ENCODE measurements around the gene DDIT4L.
"Not testable (repeated sequence)": the region's sequence is repeated elsewhere in the genome, so short reads cannot be mapped to it uniquely, and the experiment has no call there.

Gene DDIT4L

DNA sequence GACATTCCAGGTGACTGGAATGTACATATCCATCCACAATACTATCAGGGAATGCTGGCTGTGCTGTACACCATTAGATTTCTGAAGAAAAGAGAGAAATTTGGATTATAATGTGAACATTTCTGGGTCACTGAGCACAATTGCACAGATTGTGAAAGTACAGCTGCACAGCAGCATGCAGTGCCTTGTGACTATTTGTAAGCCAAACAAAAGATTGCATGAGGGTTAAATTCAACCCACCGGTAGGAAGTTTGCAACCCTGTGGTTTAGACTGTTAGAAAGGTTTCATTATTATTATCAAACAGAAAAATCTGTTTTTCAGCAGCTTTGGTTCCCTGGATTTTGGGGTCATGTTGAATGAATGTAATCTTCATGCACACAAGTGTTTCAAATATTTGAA lies 24.5 kb downstream of the DDIT4L start:
- no peak for DNase-seq

GRCh38 chr4:100164808-100165760 lies 25.2 kb downstream of the DDIT4L start:
- no peak for DNase-seq

DNA sequence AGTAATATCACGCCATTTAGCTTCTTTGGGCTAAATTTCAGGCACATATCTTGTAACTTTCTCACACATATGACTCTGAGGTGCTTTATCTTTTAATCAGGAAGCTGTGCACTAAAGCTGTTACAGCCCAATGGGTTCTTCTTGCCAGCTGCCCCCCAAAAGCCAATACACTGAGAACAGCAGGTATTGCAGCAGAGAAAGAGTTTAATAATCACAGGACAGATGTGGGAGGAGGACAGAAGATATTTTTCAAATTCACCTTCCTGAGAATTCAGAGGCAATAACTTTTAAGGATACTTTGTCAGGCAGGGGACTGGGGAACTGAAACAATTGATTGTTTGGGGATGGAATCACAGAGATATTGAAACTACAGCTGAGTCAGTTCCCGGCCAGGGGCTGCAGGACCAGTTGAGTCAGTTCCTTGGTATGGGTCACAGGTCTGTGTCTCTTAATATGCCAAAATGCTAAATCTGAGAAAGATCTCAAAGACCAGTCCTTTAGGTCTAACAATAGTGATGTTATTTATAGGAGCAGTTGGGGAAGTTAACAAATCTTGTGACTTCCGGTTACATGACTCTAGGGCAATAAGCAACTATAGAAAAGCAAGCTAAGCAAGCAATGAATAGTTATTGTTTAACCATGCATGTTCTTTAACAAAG lies 28.1 kb downstream of the DDIT4L start:
- DNase-seq, result no peak

GRCh38 chr4:100149190-100149589 lies 41.1 kb downstream of the DDIT4L start:
- DNase-seq, result no peak

- DNase-seq, result no peak
Measured at GRCh38 chr4:100147684-100148083, 42.6 kb downstream of the DDIT4L start.

DNA sequence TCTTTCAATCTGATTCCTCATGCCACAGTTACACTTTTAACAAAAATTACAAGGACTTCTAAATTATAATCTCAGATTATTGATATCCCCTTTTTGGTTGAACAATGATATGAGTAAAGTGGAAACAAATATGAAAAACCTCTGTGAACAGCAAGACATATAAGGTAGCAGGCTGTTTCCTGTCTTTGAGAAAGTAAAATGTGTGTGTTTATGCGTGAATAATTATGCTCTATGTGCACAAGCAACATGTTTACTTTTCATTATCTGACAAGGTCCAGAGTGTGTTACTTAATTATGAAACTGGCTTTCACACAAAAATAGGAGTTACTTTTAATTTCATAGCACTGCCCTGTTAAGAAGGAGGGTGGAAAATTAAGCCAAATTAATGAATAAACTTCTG lies 43.1 kb downstream of the DDIT4L start:
- DNase-seq, result peak; percentile 2

DNA sequence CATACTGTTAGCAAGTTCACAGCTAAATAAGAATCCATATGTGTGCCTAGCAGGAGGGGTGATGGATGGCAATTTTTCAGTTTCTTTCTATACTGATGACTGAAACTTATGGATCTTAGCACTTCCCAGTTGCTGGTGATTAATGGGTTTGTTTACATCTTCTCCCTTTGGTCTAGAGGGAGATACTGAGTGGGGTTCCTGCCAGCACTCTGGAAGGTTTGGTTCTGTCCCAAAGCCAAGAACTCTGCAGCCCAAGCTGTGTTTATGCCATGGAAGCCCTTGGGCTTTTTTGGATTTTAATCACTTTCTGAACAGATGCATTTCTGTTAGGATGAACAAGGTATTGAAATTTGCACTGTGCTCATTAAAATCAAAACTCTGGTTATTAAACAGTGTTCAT lies 43.5 kb downstream of the DDIT4L start:
- no peak for DNase-seq

DNA sequence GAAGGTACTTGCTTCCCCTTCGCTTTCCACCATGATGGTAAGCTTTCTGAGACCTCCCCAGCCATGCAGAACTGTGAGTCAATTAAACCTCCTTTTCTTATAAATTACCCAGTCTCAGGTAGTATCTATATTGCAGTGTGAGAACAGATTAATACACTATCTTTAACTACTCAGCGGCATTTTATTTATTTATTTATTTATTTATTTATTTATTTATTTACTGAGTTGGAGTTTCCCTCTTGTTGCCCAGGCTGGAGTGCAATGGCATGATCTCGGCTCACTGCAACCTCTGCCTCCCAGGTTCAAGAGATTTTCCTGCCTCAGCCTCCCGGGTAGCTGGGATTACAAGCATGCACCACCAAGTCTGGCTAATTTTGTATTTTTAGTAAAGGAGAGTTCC lies 52.9 kb downstream of the DDIT4L start:
- not testable (repeated sequence) for DNase-seq
